ENCODE results near the gene LMTK2.

- TF ChIP-seq CTCF (conservative IDR thresholded peaks at IDR 0.05 in 1 of 2, IDR thresholded peaks at IDR 0.05 in 1 of 2; ENCODE audit: low read depth in 1 of 2, low read length in 2 of 2) (no peak), EZH2 (IDR thresholded peaks at IDR 0.05; ENCODE audit: low read length, missing control alignments) (no peak)
These were observed 3.8 kb downstream of the LMTK2 start for GRCh38 chr7:98110249-98111022.

All from fibroblast of lung (primary cell).